HG02938 (cell line): ENCODE measurements around the gene PTEN.
"Not testable (repeated sequence)": the region's sequence is repeated elsewhere in the genome, so short reads cannot be mapped to it uniquely, and the experiment has no call there.

Experiments used
- ATAC-seq: cut with Tn5 transposase; IDR thresholded peaks from one replicate; pipeline ENCODE4 v1.9.1; 2021; ENCODE audit warnings: mild to moderate bottlenecking, moderate library complexity; ENCODE audit not compliant: unreplicated experiment

PTEN gene

GRCh38 chr10:87868277-87868676 lies 4.9 kb downstream of the PTEN start:
- no peak for ATAC-seq

- not testable (repeated sequence) for ATAC-seq
Observed at GRCh38 chr10:87869139-87869538, 5.7 kb downstream of the PTEN start.

DNA sequence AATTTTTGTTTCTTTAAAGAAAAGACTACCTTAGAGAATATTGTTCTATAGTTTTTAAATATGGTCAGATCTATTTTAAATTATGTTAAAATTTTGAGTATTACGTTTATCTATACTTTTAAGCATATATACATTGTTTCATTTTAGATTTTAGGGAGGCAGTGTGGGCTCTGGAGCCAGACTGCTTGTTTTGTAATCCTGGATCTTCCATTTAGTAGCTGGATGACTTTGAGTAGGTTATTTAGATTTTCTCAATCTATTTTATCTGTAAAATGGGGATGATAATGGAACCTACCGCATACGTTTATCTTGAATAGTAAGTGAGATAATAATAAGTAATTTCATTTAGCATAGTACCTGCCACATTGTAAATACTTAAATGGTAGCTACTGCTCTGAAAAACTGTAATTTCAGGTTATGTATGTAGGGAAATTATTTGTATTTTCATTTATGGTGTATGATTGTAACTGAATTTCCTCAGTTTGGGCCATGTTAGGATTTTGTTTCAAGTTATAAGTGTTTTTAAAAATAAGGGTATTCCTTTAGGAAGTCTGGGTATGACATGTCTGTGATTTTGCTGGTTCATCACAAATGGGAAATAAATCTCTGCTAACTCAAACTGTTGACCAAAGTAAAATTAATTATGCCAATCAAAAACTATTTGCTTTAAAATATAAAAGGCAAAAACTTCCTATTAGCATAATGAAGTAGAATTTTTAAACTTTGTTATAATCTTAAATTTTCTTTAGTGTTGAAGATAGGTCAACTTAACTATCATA lies 6.5 kb downstream of the PTEN start:
- no peak for ATAC-seq

DNA sequence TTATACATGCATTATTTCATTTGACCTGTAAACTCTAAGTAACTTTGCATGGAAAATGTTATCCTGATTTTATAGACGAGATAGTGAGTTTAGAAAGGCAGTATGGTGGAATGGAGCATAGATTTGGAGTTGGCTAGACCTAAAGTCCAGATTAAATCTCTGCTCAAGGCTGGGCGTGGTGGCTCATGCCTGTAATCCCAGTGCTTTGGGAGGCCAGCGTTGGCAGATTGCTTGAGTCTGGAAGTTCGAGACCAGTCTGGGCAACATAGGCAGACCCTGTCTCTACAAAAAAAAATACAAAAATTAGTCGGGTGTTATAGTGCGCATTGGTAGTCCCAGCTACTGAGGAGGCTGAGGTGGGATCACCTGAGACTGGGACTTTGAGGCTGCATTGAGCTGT lies 9.4 kb downstream of the PTEN start:
- no peak for ATAC-seq

GRCh38 chr10:87873656-87874055 lies 10.2 kb downstream of the PTEN start:
- no peak for ATAC-seq

- ATAC-seq, result no peak
Observed at GRCh38 chr10:87875929-87876571, 12.6 kb downstream of the PTEN start.

DNA sequence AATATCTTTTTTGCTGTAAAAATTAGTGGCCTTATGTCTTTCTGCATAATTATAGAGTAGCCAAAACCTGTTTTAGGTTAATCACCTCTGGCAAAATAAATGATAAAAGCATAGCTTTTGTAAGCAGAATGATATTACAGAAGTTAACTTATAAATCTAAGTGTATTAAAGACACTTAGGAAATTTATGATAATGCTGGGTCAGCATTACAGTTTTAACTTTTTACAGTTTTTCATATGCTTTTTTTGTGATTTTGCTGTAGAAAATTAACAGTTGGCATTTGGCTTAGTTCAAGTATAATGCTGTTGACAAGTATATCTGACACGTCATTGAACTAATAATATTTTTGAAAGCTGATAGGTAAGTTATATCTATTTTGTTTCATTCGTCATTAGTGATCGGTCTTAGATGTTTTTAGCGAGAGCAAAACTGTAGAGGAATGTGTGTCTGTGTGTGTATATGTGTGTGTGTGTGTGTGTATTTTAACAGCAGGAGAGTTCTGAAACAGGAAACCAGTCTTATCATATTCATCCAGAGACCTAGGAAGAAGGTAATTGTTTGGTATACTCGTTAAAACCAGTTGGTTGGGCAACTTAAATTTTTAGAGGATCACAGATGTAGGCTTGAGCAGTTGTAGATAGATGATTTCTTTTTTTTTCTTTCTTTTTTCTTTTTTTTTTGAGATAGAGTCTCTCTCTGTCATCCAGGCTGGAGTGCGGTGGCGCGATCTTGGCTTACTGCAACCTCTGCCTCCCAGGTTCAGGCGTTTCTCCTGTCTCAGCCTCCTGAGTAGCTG lies 15.4 kb downstream of the PTEN start:
- ATAC-seq, result no peak

- no peak for ATAC-seq
Observed at GRCh38 chr10:87880336-87880735, 16.9 kb downstream of the PTEN start.

- not testable (repeated sequence) for ATAC-seq
Observed at GRCh38 chr10:87881373-87882059, 18.1 kb downstream of the PTEN start.

DNA sequence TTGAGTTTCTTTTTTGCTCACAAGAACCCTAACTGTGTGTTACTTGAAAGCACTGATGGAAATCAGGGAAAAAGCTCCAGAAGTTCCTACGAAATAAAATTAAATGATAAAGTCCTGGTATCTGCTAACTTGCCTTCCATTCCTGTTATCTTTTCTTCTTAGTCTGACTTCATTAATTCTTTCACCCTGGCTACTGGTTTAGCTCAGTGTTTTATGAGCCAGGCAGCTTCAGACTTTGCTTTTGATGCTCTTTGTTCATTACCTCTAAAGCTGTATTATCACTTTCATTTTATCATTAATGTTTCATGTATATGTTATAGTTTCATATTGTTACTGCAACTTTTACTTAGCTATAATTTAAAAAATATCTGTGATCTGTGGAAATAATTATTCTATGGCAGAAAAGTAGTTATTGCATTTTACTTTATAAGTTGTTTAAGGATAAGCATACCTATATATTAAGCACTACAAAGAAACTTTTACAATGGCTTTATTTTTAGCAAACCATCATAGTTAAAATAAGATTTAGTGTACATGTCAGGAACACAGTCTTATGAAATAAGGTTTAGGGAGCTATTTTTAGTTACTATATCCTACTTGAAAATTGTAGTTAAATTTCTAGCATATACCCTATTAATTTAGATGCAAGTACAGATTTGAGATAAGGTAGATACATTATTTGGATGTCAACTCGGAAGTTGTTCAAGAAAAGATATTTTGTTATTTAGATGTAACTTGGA lies 19.3 kb downstream of the PTEN start:
- ATAC-seq, result no peak

- ATAC-seq, result no peak
Observed at GRCh38 chr10:87886635-87887034, 23.2 kb downstream of the PTEN start.

- no peak for ATAC-seq
Observed at GRCh38 chr10:87887146-87887545, 23.7 kb downstream of the PTEN start.

DNA sequence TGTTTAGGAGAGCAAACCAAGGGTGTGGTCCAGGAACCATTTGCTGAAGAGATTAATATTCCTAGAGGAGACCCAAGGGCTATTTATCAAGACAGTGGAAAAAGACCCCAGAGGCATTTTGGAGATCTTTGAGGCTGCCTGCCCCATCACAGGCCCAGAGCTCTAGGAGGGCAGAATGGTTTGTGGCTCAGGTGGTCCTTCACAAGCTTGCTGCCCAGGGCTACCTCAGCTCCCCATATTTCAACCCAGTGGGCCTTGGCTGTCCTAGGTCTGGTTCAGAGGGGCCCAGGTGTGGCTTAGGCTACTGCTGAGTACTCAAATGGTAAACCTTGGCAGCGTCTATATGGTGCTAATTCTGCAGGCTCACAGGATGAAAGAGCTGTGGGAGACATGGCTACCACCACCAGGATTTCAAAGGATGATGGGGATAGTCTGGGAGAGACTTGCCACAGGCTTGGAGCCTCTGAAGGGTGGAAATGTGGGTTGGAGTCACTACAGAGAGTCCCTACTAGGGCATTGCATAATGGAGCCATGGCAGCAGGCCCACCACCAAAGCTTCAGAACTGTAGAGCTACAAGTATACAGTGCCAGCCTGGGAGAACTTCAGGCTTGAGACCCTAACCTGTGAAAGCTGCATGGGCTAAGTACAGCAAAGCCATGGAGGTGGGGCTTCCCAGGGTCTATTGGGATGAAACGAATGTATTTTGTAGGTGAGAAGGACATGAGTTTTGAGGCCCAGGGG lies 24.3 kb downstream of the PTEN start:
- ATAC-seq, result no peak

DNA sequence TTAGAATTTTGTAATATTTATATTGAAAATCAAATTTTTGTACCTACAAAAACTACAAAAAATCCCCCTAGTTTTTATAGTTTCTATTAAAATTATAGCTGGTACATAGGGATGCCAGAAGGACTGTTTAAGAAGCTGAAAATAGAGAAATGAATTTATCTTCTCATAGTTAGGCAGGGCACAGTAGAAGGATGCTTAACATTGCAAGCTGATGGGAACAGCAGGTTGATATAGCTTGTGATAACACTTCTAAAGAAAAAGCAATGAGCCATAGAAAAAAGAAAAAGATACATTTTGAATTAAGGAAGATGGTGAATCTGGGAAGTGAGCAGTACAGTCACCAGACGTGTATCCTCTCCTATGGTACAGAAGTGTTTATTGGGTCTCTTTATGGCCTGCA lies 32.0 kb downstream of the PTEN start:
- ATAC-seq, result no peak

- ATAC-seq, result no peak
Observed at GRCh38 chr10:87896216-87896615, 32.8 kb downstream of the PTEN start.

GRCh38 chr10:87897957-87898356 lies 34.5 kb downstream of the PTEN start:
- not testable (repeated sequence) for ATAC-seq

GRCh38 chr10:87903396-87903795 lies 40.0 kb downstream of the PTEN start:
- ATAC-seq, result not testable (repeated sequence)

GRCh38 chr10:87913156-87913921 lies 49.9 kb downstream of the PTEN start:
- no peak for ATAC-seq

DNA sequence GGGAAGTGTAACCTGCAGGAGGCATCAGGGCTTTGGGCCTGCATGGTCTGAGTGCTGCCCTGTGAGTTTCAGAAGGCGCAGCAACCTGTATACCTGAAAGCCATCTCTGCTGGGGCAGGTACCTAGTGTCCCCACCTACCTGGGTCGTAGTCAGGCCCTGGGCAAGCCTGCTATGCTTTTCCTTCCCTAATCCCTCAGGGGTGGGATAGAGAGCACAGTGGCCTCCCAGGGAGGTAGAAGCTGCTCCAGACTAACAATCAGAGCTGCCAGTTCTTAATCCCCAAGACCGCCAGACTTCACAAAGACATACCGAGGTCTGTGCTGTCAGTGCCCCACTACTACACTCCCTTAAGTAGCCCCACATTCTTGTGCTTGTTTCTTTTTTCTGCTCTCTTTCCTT lies 52.0 kb downstream of the PTEN start:
- ATAC-seq, result no peak
